C4-2B (cell line): ENCODE results near the gene DOCK6.

ENCODE experiments used
- ZFX ChIP-seq: fragments of 450-650 bp; IDR thresholded peaks from 2 replicates; pipeline ENCODE4 v1.6.1; 2017
- TF ChIP-seq, protein P1 (sequence below): fragments of 450-650 bp; conservative IDR thresholded peaks from 2 replicates; pipeline ENCODE4 v1.5.1; 2017; ENCODE audit warnings: mild to moderate bottlenecking

DNA sequence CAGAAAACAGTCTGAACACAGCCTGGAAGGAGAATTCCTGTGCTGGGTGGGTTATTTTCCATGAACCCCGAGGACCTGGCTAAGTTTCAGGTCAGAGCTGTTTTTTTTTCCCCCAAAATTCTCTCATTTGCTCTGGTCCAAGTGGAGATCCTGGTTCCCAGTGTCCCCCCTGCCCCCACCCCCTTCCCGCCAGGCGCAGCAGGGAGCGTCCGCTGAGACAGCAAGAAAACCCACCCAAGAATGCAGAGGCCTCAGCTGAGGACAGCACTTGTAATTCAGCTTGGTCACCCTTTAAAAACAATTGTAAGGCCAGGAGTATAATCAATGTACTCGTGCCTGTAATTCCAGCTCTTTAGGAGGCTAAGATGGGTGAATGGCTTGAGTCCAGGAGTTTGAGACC lies 22.2 kb upstream of the DOCK6 start:
- TF ChIP-seq, protein P1, sequence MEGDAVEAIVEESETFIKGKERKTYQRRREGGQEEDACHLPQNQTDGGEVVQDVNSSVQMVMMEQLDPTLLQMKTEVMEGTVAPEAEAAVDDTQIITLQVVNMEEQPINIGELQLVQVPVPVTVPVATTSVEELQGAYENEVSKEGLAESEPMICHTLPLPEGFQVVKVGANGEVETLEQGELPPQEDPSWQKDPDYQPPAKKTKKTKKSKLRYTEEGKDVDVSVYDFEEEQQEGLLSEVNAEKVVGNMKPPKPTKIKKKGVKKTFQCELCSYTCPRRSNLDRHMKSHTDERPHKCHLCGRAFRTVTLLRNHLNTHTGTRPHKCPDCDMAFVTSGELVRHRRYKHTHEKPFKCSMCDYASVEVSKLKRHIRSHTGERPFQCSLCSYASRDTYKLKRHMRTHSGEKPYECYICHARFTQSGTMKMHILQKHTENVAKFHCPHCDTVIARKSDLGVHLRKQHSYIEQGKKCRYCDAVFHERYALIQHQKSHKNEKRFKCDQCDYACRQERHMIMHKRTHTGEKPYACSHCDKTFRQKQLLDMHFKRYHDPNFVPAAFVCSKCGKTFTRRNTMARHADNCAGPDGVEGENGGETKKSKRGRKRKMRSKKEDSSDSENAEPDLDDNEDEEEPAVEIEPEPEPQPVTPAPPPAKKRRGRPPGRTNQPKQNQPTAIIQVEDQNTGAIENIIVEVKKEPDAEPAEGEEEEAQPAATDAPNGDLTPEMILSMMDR: no peak
- TF ChIP-seq ZFX: no peak
